NCI-H2196 treated with DMSO at 0.1 percent for 48 hours (cell line): ENCODE data around the gene MIP.
"Not testable (repeated sequence)": the region's sequence is repeated elsewhere in the genome, so short reads cannot be mapped to it uniquely, and the experiment has no call there.

Experiments
- DNase-seq: peaks from one replicate; lab custom pipeline; 2025; ENCODE audit not compliant: unreplicated experiment; lab: John Stamatoyannopoulos, UW

The MIP gene

DNA sequence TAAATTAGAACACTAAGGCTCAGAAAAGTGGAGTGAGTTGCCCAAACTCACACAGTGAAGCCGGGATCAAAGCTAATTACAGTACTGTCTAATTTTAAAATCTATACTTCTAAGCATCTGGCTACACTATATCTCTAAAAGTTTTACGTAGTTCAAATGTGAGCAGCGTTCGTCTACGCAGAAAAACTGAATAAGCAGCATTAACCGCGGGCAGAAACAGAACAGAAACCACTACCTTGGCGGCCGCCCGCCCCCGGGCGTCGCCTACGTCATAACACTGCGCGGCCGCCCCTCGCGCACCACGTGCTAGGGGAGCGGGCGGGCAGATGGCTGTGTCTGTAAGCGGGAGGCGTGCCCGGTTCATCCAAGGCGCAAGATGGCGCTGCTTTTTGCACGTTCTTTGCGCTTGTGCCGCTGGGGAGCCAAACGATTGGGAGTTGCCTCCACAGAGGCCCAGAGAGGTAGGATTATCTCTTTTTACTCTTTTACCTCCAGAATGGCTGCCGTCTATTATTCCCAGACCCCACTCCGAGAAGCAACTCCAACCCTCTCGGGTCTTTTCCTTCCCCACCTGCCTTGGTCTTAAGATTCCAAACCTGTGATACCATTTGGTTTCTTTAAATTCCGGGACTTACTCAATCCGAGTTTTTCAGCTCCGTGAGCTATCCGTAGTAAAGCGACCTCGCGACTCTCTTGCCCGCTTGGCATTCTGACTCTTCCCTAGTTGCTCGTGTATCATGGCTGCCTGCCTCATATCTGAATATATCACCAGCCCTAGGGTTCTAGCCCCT is 14.0 kb upstream of the MIP start, which contains the start of gene SPRYD4:
SPRYD4 (plus strand) TSS at position 363 of the 791 bp plus-strand sequence; CDS start at position 377, 14 bp downstream.
- peak; percentile 87 for DNase-seq

DNA sequence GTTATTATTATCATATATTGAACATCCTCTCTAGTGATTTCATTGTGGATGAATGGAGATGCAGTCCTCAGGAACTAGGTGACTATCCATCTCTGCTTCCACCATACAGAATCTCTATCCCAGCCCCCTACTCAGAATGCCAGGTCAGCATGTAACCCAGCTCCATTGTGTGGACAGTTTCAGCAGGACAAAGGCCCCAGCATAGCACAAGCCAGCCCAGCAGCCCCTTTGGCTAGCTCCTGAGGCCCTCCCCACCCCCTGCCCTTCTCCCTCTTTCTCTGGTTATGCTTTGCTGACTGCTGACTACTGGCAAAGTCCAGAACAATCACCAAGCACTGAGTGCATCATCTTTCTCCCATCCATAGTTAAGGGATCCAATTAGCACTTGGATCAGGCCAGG is 8.1 kb upstream of the MIP start:
- DNase-seq = no peak

DNA sequence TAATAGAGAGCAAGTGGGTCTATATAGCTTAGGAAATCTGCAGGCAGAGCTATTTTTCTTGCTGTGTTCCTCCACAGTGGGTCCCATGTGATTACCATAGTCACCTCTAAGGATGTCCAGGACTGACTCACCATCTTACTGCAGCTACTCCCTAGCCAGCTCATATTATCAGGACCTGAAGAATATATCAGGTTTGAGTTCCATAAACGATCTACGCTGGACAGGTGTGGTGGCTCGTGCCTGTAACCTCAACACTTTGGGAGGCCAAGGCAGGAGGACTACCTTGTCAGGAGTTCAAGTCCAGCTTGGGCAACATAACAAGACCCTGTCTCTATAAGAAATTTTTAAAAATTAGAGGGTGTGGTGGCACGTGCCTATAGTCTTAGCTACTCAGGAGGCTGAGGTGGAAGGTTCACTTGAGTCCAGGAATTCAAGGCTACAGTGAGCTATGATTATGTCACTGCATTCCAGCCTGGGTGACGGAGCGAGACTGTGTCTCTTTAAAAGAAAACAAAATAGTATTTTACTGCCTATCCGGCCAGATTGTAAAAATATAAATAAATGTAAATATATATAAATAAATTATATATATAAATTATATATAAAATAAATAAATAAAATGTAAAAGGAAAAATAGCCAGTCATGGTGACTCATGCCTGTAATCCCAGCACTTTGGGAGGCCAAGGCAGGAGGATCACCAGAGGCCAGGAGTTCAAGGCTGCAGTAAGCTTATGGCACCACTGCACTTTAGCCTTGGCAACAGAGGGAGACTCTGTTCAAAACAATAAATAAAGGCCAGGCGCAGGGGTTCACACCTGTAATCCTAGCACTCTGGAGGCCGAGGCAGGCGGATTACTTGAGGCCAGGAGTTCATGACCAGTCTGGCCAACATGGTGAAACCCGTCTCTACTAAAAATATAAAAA is 7.0 kb upstream of the MIP start:
- DNase-seq = no peak

DNA sequence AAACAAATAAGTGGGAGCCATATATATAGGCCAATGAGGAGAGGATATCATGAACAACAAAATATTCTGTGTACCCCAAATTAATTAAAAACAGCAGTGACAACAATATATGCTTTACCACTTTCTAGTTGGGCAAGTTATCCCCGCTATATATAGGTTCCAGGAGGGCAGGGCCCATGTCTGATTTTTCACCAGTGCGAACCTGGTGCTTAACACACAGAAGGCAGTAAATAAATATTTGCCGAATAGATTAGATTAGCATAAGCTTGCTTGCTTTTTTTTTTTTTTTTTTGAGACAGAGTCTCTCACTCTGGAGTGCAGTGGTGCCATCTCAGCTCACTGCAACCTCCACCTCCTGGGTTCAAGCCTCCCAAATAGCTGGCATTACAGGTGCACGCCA is 3.4 kb upstream of the MIP start:
- no peak for DNase-seq

DNA sequence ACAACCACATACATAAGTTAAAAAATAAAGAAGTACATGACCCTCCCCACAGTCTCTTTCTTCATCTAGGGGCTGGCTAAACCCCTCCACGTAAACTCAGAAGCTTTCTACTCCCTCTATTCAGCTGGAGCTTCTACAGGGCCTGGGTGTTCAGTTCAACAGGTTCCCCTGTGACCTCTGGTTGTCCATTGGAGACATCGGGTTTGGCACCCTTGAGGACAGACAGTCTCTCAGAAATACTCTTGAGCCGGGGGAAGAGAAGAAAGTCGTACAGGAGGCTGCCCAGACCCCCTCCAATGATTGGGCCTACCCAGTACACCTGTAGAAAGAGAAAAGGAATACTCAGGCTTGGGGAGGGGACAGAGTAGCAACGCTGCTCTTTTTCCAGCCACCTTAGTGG is 3.3 kb downstream of the MIP start:
- DNase-seq = no peak

DNA sequence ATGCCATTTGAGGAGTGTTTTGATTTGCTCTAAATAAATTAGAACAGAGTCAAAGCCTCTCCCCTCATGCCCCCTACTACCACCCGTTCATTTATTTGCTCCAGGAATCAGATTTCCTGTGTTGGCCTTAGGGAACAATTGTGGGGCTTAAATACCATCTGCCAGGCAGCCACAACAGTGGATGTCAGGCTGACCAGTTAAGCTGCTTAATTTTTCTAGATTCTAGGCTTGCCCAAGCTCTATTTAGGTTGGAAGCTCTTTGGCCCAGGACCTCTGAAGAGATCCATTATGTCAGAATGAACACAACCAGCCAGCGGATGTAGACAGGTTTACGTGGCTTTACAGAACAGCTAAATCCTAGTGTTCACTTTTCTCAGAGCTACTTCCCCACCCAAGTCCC is 4.2 kb downstream of the MIP start:
- no peak for DNase-seq

DNA sequence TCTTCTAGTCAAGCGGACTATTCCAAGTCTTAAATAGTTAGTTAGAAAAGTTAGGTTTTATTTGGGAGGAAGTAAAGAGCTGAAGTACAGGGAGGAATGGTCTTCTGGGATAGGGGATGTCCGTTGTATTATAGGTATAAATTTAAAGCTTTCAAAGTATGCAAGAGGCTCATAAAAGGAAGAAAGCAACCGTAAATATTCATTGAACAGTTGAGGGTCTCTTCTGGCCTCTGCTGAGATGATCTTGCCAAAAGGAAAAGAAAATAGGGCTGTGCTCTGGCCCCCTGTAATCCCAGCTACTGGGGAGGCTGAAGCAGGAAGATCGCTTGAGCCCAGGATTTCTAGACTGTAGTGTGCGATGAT is 4.9 kb downstream of the MIP start:
- no peak for DNase-seq

DNA sequence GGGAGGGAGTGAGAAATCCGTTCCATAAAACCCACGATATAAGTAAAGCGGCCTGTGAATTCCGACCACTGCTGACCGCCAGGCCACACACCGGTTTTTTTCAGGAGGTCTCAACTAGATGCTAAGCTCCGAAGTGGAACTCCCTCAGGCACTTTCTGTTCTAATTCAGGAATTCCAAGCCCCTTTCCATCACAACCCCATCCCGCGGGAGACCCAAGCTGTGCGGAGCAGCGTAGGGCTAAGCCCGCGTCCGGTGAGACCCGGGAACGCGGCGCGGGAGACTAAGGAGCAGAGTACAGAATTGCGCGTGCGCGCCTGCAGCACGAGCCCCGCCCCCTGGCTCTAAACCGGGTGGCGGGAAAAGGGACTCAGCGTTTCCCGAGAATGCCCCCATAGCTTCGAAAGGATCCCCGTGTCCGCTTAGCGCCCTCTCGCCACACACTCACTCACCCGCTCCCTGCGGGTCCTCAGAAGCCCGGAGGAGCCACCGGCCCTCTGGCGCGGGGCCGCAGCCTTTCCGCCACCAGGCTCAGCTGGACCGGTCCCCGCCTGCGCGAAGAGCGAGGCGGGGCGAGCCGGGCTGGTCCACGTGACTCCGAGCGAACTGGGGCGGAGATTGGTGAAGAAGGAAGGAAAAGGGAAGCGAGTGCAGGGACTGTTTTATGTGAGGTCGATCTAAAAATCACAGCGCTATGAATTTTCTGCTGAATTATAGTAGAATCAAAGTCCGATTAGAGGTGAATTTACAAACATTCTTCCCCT is 5.4 kb downstream of the MIP start, which contains the start of gene TIMELESS:
TIMELESS (minus strand) TSS at position 567 of the 762 bp plus-strand sequence. CDS start 15,256 bp downstream, outside the sequence.
- peak; percentile 92 for DNase-seq

DNA sequence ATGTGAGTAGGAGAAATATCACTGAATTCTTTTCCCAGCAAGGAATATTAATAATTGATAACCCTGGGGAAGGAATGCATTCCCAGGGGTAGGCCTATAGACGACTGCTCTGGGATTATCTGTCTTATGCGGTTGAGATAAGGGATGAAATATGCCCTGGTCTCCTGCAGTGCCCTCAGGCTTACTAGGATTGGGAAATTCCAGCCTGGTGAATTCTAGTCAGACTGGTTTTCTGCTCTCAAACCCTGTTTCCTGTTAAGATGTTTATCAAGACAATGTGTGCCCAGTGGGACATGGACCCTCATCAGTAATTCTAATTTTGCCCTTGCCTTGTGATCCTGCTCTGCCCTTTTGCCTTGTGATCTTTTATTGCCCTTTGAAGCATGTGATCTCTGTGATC is 11.2 kb downstream of the MIP start:
- not testable (repeated sequence) for DNase-seq

DNA sequence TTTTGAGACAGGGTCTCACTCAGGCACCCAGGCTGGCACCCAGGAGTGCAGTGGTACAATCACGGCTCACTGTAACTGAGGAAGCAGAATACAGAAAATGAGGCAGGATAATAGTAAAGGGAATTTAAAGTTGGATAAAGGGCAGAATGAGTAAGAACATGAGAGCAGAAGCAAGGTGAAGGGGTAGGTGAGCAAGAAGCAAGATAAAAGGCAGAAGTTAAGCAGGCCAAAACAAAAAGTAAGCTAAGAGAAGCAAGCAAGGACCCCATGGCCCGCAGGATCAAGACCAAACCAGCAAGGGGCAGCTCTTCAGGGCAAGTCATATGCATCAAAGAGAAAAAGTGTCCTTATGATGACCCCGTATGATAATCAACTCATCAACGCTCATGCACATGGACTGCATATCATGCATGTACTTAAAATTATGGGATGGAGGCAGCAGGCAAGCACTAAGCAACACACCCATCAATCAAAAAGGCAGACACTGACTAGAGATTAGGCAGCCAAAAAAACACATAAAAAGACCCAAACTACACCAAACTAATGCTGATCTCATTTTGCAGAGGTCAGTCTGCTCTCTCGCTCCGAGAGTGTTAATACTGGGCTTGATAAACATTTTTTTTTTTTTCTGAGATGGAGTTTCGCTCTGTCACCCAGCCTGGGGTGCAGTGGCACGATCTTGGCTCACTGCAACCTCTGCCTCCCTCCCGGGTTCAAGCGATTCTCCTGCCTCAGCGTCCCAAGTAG is 16.9 kb downstream of the MIP start:
- DNase-seq = no peak

DNA sequence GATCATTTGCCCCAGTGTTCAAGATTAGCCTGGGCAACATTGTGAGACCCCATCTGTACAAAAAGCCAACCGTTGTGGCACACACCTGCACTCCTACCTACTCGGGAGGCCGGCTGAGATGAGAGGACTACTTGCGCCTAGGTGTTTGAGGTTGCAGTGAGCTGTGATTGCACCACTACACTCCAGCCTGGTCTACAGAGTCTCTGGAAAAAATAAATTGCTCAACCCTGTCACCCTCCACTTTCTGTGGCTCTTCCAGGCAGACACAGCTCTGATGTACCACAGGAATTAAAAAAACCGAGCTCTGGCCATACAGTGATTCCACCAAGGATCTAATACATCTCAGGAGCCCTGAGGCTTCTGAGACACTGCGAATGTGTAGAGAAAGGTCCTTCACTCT is 19.6 kb downstream of the MIP start:
- no peak for DNase-seq

DNA sequence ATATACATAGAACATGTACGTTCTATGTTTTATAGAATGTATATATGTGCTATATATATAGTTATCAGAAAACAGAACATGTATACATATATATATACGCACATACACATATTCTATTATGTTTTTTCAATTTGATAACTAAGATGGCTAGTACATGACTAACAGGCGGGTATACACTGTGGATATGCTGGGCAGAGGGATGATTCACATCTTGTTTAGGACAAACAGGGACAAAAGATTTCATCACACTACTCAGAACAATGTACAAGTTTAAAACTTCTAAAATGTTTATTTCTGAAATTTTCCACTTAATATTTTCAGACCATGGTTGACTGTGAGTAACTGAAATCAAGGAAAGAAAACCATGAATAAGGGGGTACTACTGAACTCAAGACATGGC is 22.6 kb downstream of the MIP start:
- DNase-seq = no peak

DNA sequence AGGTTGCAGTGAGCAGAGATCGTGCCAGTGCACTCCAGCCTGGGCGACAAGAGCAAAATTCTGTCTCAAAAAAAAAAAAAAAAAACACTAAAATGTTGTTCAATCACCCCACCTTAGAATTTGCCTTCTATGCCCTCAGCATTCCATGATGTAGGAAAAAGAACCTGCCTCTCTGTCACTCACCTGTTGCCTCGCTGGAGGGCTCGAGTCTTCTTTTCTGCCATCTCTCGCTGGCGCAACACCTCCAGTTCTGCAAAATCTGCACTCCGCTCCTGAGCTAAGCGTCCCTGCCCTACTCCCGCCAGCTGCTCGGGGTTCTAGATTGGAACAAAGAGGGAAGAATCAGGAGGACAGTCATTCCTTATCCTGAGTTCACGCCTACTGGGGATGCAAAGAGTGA is 23.2 kb downstream of the MIP start:
- DNase-seq = no peak

DNA sequence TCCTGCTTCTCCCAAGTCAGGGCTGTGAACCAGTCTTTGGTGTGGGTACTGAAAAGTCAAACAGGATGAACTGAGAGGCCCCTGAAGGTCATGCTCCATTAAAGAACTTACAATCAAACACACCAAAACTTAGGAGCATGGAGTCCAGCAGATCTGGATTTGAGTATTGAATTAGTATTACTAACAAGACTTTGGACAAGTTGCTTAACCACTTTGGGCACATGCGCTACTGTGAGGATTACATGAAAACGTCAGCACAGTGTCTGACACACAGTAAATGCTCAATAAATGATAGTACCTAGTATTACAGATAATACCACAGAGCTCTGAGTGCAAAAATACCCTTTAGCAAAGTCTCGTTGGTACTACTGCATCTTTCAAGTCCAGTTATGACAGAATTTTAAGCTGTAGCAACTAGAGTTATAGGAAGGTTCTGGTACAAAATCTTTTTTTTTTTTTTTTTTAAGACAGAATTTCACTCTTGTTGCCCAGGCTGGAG is 28.5 kb downstream of the MIP start:
- no peak for DNase-seq

DNA sequence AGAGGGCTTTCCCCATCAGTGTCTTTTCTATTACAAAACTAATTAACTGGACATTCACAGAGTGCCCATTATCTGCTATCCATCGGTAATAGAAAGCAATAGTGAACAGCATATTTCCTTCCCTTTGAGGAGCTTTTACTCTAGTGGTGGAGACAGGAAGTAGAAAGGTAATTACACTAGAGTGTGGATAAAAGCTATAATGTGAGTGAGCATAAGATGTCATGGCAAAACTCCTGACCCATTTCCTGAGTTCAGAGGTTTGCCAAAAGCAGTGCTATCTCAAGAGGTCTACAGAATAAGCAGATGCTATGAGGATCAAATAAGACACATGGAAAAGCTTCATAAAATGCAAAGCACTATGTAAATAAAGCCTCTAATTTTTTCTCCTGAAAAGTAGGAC is 29.3 kb downstream of the MIP start:
- peak; percentile 64 for DNase-seq

DNA sequence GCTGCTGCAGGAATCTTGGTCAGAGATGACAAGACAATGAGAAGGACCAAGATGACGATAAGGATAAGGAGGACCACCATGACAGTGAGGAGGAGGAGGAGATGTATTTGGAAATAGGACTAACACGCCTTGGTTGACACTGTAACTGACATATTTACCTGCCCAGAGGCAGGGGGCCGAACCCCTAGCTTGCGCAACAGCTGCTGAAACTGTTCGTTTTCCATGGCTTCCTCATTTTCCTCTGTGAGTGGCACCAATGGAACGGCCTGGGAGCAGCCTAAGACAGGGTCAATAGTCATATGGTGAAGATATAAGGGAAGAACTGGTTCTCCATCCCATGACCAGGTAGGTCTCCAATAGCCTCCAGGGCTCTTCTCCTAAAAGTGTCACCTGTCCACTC is 34.0 kb downstream of the MIP start:
- DNase-seq = no peak

DNA sequence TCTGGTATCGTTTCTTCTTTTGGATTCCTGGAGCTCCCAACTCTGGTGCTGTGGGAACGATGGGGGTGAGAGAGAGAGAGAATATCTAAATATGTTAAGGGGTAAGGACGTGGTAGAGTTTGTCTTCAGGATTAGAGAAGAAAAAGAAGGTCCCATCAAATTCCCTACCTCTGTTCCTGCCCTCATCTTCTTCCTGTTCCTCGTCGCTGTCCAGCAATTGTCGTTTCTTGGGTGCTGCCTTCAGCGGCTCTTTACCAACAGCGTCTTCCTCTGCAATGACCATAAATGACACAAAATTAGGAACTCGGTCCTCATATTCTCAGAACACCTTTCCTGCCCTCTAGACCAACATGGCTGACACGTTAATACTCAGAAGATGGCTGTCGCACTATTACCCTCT is 36.7 kb downstream of the MIP start:
- DNase-seq = no peak

DNA sequence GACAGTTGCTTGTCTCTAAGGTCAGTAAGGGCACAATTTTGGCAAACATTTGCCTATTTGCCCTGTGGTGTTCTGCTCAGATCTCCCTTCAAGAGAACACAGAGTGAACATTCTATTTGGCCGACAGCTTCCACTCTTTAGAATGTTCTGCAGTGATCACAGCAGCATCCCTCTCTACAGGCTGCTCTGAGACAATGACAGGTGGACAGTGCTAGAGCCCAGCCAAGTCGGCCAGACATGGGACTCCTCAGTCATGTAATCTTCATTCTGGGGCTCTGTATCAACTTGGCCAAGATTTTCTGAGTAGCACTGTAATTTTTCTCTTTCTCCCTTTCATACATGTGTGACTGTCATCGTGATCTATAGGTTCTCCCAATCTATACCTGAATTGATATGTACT is 40.1 kb downstream of the MIP start:
- no peak for DNase-seq

DNA sequence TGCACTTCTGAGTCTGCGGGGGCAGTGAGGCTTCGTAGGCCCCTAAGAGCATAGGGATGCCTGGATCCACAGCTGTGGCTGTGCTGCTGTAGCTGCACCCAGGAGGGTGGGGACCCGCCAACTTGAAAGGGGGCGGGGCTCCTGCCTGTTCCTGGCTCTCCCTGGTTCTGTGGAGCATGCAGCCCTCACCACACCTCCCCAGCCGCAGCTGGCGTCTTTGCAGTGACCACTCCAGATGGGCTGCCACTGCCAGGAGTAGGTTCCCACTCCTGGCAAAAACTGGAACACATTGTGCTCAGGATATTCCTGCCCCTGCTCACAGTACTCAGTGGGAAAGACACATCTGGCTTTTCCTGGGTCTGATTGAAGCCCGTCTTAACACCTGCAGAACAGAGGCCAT is 41.1 kb downstream of the MIP start:
- DNase-seq = no peak
